Vagina (tissue), 2 donors: ENCODE data around the gene RFXAP. TPM values are rescaled to one million over a fixed set of nuclear protein-coding genes. Genes with fewer than 3 reads are reported as not detected.

Experiments
- DNase-seq, 2 donors: peaks; one replicate each; pipeline ENCODE4 v3.0.0-alpha.2; 2017; ENCODE audit errors: extremely low spot score in 2 of 2
- H3K27ac ChIP-seq: fragments of 200-600 bp; sonication (generic); one replicate; pipeline ENCODE4 v1.5.1; 2019
- H3K27me3 ChIP-seq: fragments of 200-600 bp; sonication (generic); one replicate; pipeline ENCODE4 v1.5.1; 2019
- H3K36me3 ChIP-seq, 2 donors: fragments of 200-600 bp; sonication (generic); one replicate each; pipeline ENCODE4 v1.5.1; 2017 to 2019
- H3K4me1 ChIP-seq: fragments of 200-600 bp; sonication (generic); one replicate; pipeline ENCODE4 v1.5.1; 2019
- H3K4me3 ChIP-seq, 2 donors: fragments of 200-600 bp; sonication (generic); 1 replicate in 1 of 2; 2 replicates in 1 of 2; pipeline ENCODE4 v1.5.1; 2016 to 2019
- H3K9me3 ChIP-seq: fragments of 200-600 bp; sonication (generic); one replicate; pipeline ENCODE4 v1.5.1; 2019
- POLR2A ChIP-seq, 2 donors: fragments of 450-650 bp; IDR thresholded peaks; one replicate each; pipeline ENCODE4 v1.6.1; 2017; ENCODE audit warnings: antibody characterized with exemption in 2 of 2, mild to moderate bottlenecking in 2 of 2, moderate library complexity in 2 of 2
- POLR2AphosphoS5 ChIP-seq, 2 donors: sonication (generic); formaldehyde crosslinking; IDR thresholded peaks; one replicate each; pipeline ENCODE4 v1.9.0; 2017; ENCODE audit warnings: antibody characterized with exemption in 2 of 2, mild to moderate bottlenecking in 2 of 2, low read depth in 1 of 2; ENCODE audit not compliant: insufficient read depth in 1 of 2
- intact Hi-C: fragments of 100-400 bp; cut with DNase I; formaldehyde crosslinking; loops from one replicate; pipeline ENCODE4 v1.15.1; 2023
- total RNA-seq: library from RNA; depleted of rRNA; stranded (reverse); fragments of >200 nt; gene quantifications from one replicate; pipeline ENCODE4 v1.2.3, GENCODE V29; 2016
- TF ChIP-seq, protein P1 (sequence below), 3 experiments: fragments of 450-650 bp in 2 of 3; fragments of 200-600 bp in 1 of 3; sonication (generic) in 1 of 3; IDR thresholded peaks; one replicate each; pipeline ENCODE4 v1.5.1; 2017 to 2019; ENCODE audit warnings: antibody characterized with exemption in 3 of 3, mild to moderate bottlenecking in 2 of 3, moderate library complexity in 2 of 3

RFXAP gene
- total RNA-seq, 1 donor from 2014 or later: 7.4 TPM

- Histone ChIP-seq H3K27me3 (no peaks in the 10 kb centered on the region), H3K27ac (no peak overlapping the region), H3K4me1 (no peaks in the 10 kb centered on the region), H3K36me3 (peaks cover 0 to 10% of the 10 kb centered on the region in 2 donors), H3K4me3 (no peak overlapping the region), H3K9me3 (no peaks in the 10 kb centered on the region)
- TF ChIP-seq, protein P1, sequence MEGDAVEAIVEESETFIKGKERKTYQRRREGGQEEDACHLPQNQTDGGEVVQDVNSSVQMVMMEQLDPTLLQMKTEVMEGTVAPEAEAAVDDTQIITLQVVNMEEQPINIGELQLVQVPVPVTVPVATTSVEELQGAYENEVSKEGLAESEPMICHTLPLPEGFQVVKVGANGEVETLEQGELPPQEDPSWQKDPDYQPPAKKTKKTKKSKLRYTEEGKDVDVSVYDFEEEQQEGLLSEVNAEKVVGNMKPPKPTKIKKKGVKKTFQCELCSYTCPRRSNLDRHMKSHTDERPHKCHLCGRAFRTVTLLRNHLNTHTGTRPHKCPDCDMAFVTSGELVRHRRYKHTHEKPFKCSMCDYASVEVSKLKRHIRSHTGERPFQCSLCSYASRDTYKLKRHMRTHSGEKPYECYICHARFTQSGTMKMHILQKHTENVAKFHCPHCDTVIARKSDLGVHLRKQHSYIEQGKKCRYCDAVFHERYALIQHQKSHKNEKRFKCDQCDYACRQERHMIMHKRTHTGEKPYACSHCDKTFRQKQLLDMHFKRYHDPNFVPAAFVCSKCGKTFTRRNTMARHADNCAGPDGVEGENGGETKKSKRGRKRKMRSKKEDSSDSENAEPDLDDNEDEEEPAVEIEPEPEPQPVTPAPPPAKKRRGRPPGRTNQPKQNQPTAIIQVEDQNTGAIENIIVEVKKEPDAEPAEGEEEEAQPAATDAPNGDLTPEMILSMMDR (IDR thresholded peaks at IDR 0.05): no peak
- TF ChIP-seq POLR2AphosphoS5 (IDR thresholded peaks at IDR 0.05; ENCODE audit: insufficient read depth in 1 of 2, low read depth in 1 of 2) (no peak), POLR2A (IDR thresholded peaks at IDR 0.05) (no peak)
- intact Hi-C loops: no loop called here
- no peak for DNase-seq
These were observed 10.7 kb downstream of the RFXAP start for GRCh38 chr13:36829753-36830152.

- intact Hi-C loops: no loop called here
- DNase-seq: no peak
- Histone ChIP-seq H3K4me3 (no peak overlapping the region), H3K36me3 (peaks cover 0 to 10% of the 10 kb centered on the region in 2 donors), H3K9me3 (no peaks in the 10 kb centered on the region), H3K27me3 (no peaks in the 10 kb centered on the region), H3K4me1 (no peaks in the 10 kb centered on the region), H3K27ac (no peak overlapping the region)
- TF ChIP-seq POLR2AphosphoS5 (IDR thresholded peaks at IDR 0.05; ENCODE audit: insufficient read depth in 1 of 2, low read depth in 1 of 2) (no peak), POLR2A (IDR thresholded peaks at IDR 0.05) (no peak)
- TF ChIP-seq, protein P1 (IDR thresholded peaks at IDR 0.05): no peak
These were observed 12.3 kb downstream of the RFXAP start for GRCh38 chr13:36831291-36831690.

DNA sequence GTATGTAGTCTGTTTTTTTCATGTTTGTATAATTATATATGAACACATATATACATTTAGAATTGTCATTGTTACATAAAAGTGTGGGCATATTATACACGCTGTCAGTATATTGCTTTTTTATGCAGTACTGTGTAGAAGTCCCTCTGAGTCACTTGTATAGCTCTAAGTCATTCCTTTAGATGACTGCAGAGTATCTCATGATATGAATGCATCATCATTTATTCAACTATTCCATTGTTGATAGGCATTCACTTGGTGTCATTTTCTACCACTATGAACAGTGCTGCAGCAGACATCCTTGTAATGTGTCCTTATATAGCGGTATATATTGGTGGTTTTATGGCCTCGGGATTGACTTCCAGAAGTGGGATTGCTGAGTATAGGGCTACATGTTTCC lies 15.3 kb downstream of the RFXAP start:
- Histone ChIP-seq H3K9me3 (no peaks in the 10 kb centered on the region), H3K27ac (no peak overlapping the region), H3K27me3 (no peaks in the 10 kb centered on the region), H3K4me3 (no peak overlapping the region), H3K4me1 (no peaks in the 10 kb centered on the region), H3K36me3 (no peaks in the 10 kb centered on the region)
- DNase-seq: no peak
- intact Hi-C loops: no loop called here
- TF ChIP-seq, protein P1 (IDR thresholded peaks at IDR 0.05): no peak
- TF ChIP-seq POLR2AphosphoS5 (IDR thresholded peaks at IDR 0.05; ENCODE audit: insufficient read depth in 1 of 2, low read depth in 1 of 2) (no peak), POLR2A (IDR thresholded peaks at IDR 0.05) (no peak)

GRCh38 chr13:36837354-36838092 lies 18.5 kb downstream of the RFXAP start:
- intact Hi-C loops: no loop called here
- Histone ChIP-seq H3K4me1 (no peaks in the 10 kb centered on the region), H3K27me3 (no peaks in the 10 kb centered on the region), H3K9me3 (no peaks in the 10 kb centered on the region), H3K27ac (no peak overlapping the region), H3K4me3 (no peak overlapping the region), H3K36me3 (no peaks in the 10 kb centered on the region)
- DNase-seq: no peak
- no peak for TF ChIP-seq POLR2AphosphoS5 (IDR thresholded peaks at IDR 0.05; ENCODE audit: insufficient read depth in 1 of 2, low read depth in 1 of 2)
- TF ChIP-seq, protein P1 (IDR thresholded peaks at IDR 0.05): no peak
- no peak for TF ChIP-seq POLR2A (IDR thresholded peaks at IDR 0.05)

DNA sequence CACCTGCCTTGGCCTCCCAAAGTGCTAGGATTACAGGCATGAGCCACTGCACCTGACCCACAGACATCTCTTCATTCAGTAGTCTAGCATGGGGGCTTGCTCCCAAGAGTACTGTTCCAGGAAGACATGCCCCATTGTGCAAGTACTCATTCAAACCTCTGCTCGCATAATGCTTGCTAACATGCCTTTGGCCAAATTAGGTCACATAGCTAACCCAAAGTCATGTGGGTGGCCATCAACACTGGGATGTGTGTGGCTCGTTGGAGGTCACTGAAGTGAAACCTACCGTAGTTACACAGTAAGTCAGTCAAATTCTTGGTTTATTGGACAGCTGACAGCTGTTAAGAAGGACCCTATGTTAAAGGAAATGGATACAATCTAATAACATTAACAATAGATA lies 20.3 kb downstream of the RFXAP start:
- no peaks in the 10 kb centered on the region for H3K9me3 ChIP-seq
- TF ChIP-seq, protein P1 (IDR thresholded peaks at IDR 0.05): no peak
- TF ChIP-seq POLR2AphosphoS5 (IDR thresholded peaks at IDR 0.05; ENCODE audit: insufficient read depth in 1 of 2, low read depth in 1 of 2) (no peak), POLR2A (IDR thresholded peaks at IDR 0.05) (no peak)
- no peaks in the 10 kb centered on the region for H3K36me3 ChIP-seq
- no peak overlapping the region for H3K4me3 ChIP-seq
- H3K4me1 ChIP-seq: no peaks in the 10 kb centered on the region
- no peaks in the 10 kb centered on the region for H3K27me3 ChIP-seq
- no peak overlapping the region for H3K27ac ChIP-seq
- intact Hi-C loops: no loop called here
- no peak for DNase-seq
